HG03175 (cell line): ENCODE data around the gene ZBTB12.
"Not testable (repeated sequence)": the region's sequence is repeated elsewhere in the genome, so short reads cannot be mapped to it uniquely, and the experiment has no call there.

Source experiments
- ATAC-seq: cut with Tn5 transposase; IDR thresholded peaks from one replicate; pipeline ENCODE4 v1.9.1; 2021; ENCODE audit warnings: mild to moderate bottlenecking, moderate library complexity; ENCODE audit not compliant: unreplicated experiment

ZBTB12 gene

GRCh38 chr6:31877125-31877650 lies 24.7 kb downstream of the ZBTB12 start:
- no peak for ATAC-seq

GRCh38 chr6:31876357-31876756 lies 25.5 kb downstream of the ZBTB12 start:
- ATAC-seq = no peak

GRCh38 chr6:31875877-31876276 lies 26.0 kb downstream of the ZBTB12 start:
- no peak for ATAC-seq

GRCh38 chr6:31874836-31875572 lies 26.9 kb downstream of the ZBTB12 start:
- no peak for ATAC-seq

- no peak for ATAC-seq
These were observed 27.7 kb downstream of the ZBTB12 start for GRCh38 chr6:31874084-31874670.

GRCh38 chr6:31871046-31871659 lies 30.7 kb downstream of the ZBTB12 start:
- no peak for ATAC-seq

GRCh38 chr6:31870385-31870921 lies 31.4 kb downstream of the ZBTB12 start:
- no peak for ATAC-seq

GRCh38 chr6:31869343-31869742 lies 32.5 kb downstream of the ZBTB12 start:
- no peak for ATAC-seq

- ATAC-seq = not testable (repeated sequence)
These were observed 33.3 kb downstream of the ZBTB12 start for GRCh38 chr6:31868658-31868971.

- ATAC-seq = no peak
These were observed 36.4 kb downstream of the ZBTB12 start for GRCh38 chr6:31865205-31866118.

- ATAC-seq = no peak
These were observed 37.1 kb downstream of the ZBTB12 start for GRCh38 chr6:31864818-31865204.

- not testable (repeated sequence) for ATAC-seq
These were observed 37.7 kb downstream of the ZBTB12 start for GRCh38 chr6:31864123-31864562.

- peak; percentile 95 for ATAC-seq
These were observed 39.3 kb downstream of the ZBTB12 start, which contains the start of gene NEU1 for GRCh38 chr6:31862344-31863235. Gene NEU1, minus strand, starts transcription at chr6:31862821. Its CDS starts 45 bp downstream, at chr6:31862776.

GRCh38 chr6:31861919-31862343 lies 40.0 kb downstream of the ZBTB12 start:
- ATAC-seq = no peak

GRCh38 chr6:31861150-31861549 lies 40.7 kb downstream of the ZBTB12 start:
- no peak for ATAC-seq

- ATAC-seq = no peak
These were observed 41.5 kb downstream of the ZBTB12 start for GRCh38 chr6:31860349-31860748.

GRCh38 chr6:31859923-31860322 lies 42.0 kb downstream of the ZBTB12 start:
- no peak for ATAC-seq

- ATAC-seq = no peak
These were observed 43.2 kb downstream of the ZBTB12 start for GRCh38 chr6:31858707-31859106.

GRCh38 chr6:31857774-31858173 lies 44.1 kb downstream of the ZBTB12 start:
- ATAC-seq = not testable (repeated sequence)
